ENCODE measurements around the gene FCER1G.

FCER1G gene

GRCh38 chr1:161215076-161215475 lies at the start of gene FCER1G:
FCER1G (plus strand) TSS chr1:161215295; CDS start chr1:161215322, 27 bp downstream.
- peak in 6 of 14 donors; percentile 10 to 36 (median 23) for DNase-seq

GRCh38 chr1:161165742-161166668 lies 49.1 kb upstream of the FCER1G start, which contains the start of gene PPOX:
PPOX (plus strand) TSS chr1:161166426; CDS start chr1:161166848, 422 bp downstream.
- peak; percentile 85 to 98 (median 96) for DNase-seq

DNA sequence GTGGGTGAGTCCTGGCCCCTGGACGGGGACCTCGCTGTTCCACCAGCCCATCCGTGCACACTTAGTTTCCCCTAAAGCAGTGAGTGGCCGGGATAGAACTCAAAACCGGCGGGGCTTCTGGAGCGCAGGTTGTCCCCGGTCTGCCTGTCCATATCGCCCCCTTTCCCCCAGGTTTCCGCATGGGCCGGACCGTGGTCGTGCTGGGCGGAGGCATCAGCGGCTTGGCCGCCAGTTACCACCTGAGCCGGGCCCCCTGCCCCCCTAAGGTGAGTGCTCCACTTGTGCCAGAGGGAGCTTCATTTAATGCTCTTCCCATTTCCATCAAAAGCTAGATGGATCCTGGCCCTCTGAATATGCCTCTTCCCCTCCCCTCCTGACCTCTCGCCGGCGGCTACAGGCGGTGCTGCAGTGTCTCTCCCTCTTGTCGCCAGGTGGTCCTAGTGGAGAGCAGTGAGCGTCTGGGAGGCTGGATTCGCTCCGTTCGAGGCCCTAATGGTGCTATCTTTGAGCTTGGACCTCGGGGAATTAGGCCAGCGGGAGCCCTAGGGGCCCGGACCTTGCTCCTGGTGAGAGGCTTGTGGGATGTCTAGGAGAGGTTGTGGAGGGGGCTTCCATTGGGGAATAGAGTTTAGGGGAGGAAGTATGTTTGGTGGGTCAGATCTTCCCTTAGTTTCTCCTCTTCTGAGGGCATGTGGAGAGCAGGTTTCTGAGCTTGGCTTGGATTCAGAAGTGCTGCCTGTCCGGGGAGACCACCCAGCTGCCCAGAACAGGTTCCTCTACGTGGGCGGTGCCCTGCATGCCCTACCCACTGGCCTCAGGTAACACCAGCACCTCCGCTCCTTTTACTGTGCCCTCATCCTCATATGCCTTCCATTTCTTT lies 48.2 kb upstream of the FCER1G start:
- DNase-seq, result peak in 2 of 14 donors; percentile 23 to 44

- DNase-seq, result no peak
Observed at GRCh38 chr1:161168906-161169305, 46.2 kb upstream of the FCER1G start.

GRCh38 chr1:161171191-161171590 lies 43.9 kb upstream of the FCER1G start:
- no peak for DNase-seq

GRCh38 chr1:161171696-161172095 lies 43.4 kb upstream of the FCER1G start:
- no peak for DNase-seq

GRCh38 chr1:161172349-161172748 lies 42.7 kb upstream of the FCER1G start:
- no peak for DNase-seq

- DNase-seq, result no peak
Observed at GRCh38 chr1:161172776-161173376, 42.2 kb upstream of the FCER1G start.

DNA sequence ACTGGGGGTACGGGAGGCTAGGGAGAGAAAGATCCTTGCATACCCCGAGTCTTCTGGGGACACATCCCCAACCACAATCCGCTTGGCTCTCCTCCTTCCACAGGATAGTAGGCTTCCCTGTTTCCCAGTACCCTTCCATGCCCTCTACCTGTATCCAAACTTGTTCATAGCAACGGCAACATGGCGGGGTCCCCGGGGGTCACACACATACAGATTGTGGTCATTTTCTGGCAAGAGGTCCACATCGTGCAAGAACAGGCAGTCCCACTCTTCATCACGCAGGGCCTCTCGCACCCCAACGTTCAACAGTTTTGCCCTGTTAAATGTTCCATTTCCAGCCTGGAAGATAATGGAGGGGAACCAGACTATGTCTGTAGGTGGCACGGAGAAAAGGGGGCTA lies 41.4 kb upstream of the FCER1G start:
- no peak for DNase-seq

GRCh38 chr1:161174911-161175310 lies 40.2 kb upstream of the FCER1G start:
- no peak for DNase-seq

DNA sequence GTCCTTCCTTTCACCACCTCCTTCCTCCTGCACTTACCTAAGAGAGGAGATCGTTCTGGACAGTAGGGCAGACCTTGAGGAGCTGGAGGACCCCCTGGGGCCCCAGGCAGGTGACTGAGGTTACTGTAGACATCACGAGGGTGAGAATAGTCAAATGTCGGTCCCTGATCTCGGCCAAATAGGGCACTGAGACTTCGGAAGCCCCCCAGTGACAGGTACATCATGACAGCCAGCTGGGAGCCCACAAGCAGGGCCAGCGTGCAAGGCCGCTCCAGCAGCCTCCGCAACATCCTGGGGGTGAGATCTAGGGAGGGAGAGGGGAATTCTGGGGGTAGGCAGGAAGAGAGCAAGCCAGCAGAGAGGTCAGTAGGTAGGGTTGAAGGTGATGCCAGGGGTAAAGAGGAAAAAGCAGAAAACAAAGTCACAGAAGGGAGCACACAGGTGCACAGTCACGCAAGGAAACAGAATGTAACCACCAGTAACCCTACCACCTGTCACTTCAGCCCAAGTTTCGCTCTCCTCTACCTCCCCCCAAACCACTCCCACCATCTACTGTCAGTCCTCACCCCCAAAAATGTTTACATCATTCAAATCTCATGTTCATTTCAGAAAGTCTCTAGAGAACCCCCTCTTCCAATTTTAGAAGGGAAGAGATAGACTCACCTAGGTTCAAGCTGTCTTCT lies 39.2 kb upstream of the FCER1G start:
- no peak for DNase-seq

DNA sequence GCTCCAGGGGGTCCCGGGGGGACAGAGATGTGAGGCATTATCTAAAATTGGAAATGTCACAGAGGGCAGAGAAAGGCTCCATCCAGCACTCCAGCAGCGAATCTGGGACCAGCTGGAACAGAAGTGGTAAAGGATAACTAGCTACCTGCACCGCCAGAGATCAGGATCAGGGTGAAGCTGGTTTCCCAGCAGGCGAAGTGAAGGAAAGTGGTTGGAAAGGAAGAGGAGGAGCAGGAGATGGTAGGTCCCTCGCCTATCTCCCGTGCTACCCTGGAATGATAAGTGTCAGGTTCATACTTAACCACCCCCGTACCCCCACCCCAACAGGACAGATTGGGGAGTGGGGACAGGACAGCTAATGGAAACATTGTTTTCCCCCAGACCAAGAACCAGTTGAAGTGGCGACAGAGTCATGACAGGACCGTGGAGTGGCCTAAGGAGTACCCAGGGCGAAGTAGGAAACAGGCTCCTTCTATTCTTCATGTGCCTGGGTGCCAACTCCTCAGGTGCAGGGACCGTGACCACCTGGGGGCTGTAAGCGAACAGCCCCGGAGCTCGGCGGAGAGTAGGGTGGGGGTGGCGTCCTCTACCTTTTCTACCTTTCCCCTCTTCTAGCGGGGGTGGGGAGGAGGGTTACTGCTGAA lies 38.5 kb upstream of the FCER1G start:
- no peak for DNase-seq

GRCh38 chr1:161177112-161177935 lies 37.8 kb upstream of the FCER1G start, which contains the start of gene B4GALT3:
B4GALT3 (minus strand) TSS chr1:161177507; CDS start chr1:161176060, 1,447 bp downstream.
- peak; percentile 47 to 90 (median 82) for DNase-seq

DNA sequence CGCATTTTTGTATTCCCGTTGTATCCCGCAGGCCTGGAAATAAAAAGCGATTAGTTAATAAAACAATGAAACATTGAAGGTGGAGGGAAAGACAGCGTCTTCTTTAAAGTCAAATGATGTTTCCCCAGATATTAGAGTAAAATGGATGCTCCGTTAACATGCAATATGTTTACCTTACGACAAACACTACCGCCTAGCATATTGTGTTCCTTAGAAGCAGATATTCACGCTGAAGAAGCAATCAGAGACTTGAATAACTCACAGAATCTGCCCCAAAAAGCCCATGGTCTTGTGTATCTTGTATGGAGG lies 37.2 kb upstream of the FCER1G start:
- no peak for DNase-seq

DNA sequence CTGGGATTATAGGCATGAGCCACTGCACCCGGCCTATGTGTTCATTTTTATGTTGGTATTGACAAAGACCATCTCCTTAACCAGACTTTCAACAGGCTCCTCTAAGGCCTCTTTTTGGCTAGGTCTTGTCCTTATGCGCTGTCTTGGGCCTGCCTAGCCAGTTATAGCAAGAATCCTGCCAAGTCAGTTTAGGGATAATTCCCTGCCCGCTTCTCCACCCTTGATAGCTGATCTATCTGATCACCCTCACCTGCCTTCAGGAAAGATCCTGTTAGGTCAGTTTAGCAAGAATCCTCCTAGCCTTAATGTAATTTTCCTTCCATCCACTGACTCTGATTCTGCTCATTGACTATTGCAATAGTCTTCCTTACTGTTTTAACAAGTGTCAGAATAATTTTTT lies 35.4 kb upstream of the FCER1G start:
- no peak for DNase-seq

DNA sequence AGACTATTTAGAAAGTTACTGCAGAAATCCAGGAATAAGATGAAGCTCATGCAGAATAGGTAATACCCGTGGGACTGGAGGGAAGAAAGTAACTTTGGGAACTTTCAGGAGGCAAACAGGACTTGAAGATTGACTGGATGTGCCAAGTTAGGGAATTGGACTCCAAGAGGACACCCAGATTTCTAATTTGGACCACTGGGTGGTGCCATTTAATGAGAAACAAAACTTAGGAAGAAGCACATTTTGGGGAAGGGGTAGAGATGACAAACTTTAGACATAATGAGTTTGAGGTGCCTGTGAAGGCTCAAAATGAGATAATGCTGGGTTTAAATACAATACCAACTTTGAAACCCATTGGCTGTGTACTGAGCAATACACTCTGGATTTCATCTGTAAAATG lies 34.5 kb upstream of the FCER1G start:
- no peak for DNase-seq

DNA sequence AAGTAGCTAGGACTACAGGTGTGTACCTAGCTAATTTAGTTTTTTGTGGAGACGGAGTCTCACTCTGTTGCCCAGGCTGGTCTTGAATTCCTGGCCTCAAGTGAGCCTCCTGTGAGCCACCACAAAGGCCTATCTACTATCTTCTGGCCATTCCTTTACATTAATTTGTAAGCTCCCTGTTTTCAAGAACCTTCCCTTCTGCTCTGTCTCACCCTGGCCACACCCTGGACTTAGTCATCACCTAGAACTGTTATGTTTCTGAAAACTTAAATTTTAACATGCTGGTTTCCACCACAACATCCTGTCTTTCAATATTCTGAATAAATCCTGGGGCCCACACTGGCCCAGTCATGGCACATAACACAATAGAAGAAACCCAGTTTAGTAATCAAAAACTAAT lies 32.9 kb upstream of the FCER1G start:
- DNase-seq, result no peak

DNA sequence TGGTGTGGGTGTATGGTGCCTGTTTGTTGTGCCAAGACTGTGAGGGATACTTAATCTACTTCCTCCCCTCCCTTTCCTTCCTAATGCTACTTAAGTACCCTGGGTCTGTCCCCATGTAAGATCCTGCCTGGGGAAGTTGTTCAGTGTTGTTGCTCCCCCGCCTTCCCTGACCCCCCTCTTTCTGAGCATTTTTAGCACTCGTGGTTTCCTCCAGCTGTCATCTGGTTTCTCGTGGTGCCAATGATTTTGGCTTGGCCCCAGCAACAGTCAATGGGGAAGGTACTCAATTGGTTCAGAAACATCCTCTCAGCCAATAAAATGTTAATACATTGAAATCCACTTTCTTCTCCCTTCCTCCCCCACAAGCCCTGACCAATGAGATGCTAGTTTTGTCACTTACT lies 29.8 kb upstream of the FCER1G start:
- DNase-seq, result peak in 11 of 14 donors; percentile 18 to 64 (median 47)

GRCh38 chr1:161185732-161186311 lies 29.3 kb upstream of the FCER1G start:
- DNase-seq, result peak in 3 of 14 donors; percentile 9 to 26 (median 18)

- peak in 3 of 14 donors; percentile 12 to 48 (median 17) for DNase-seq
Observed at GRCh38 chr1:161187311-161187710, 27.8 kb upstream of the FCER1G start.
